HG02840 (cell line): ENCODE measurements around the gene ZNF594.
"Not testable (repeated sequence)": the region's sequence is repeated elsewhere in the genome, so short reads cannot be mapped to it uniquely, and the experiment has no call there.

ENCODE experiments used
- ATAC-seq: cut with Tn5 transposase; IDR thresholded peaks from one replicate; pipeline ENCODE4 v1.9.1; 2021; ENCODE audit warnings: mild to moderate bottlenecking, moderate library complexity, moderate number of reproducible peaks; ENCODE audit not compliant: unreplicated experiment, low FRiP score

Gene ZNF594

GRCh38 chr17:5203178-5203907 is 11.7 kb upstream of the ZNF594 start:
- ATAC-seq, result no peak

GRCh38 chr17:5201011-5201410 is 9.3 kb upstream of the ZNF594 start:
- no peak for ATAC-seq

- no peak for ATAC-seq
Observed at GRCh38 chr17:5200360-5200759, 8.7 kb upstream of the ZNF594 start.

GRCh38 chr17:5198472-5198871 is 6.8 kb upstream of the ZNF594 start:
- no peak for ATAC-seq

GRCh38 chr17:5194346-5194745 is 2.7 kb upstream of the ZNF594 start:
- ATAC-seq, result no peak

GRCh38 chr17:5184288-5184687 is 7.4 kb downstream of the ZNF594 start:
- ATAC-seq, result no peak

GRCh38 chr17:5183410-5183793 is 8.3 kb downstream of the ZNF594 start:
- ATAC-seq, result no peak

GRCh38 chr17:5182597-5183409 is 8.9 kb downstream of the ZNF594 start:
- no peak for ATAC-seq

- no peak for ATAC-seq
Observed at GRCh38 chr17:5181509-5182305, 10.0 kb downstream of the ZNF594 start.

GRCh38 chr17:5179003-5179402 is 12.7 kb downstream of the ZNF594 start:
- no peak for ATAC-seq

GRCh38 chr17:5175027-5175426 is 16.6 kb downstream of the ZNF594 start:
- not testable (repeated sequence) for ATAC-seq

- ATAC-seq, result not testable (repeated sequence)
Observed at GRCh38 chr17:5165791-5166564, 25.7 kb downstream of the ZNF594 start.

GRCh38 chr17:5164436-5164835 is 27.2 kb downstream of the ZNF594 start:
- ATAC-seq, result no peak

- ATAC-seq, result not testable (repeated sequence)
Observed at GRCh38 chr17:5161793-5162192, 29.9 kb downstream of the ZNF594 start.

GRCh38 chr17:5160702-5161101 is 31.0 kb downstream of the ZNF594 start:
- not testable (repeated sequence) for ATAC-seq

GRCh38 chr17:5146122-5146521 is 45.5 kb downstream of the ZNF594 start:
- not testable (repeated sequence) for ATAC-seq

- not testable (repeated sequence) for ATAC-seq
Observed at GRCh38 chr17:5142877-5143276, 48.8 kb downstream of the ZNF594 start.

GRCh38 chr17:5139458-5139732 is 52.3 kb downstream of the ZNF594 start:
- no peak for ATAC-seq

GRCh38 chr17:5138616-5139457 is 52.8 kb downstream of the ZNF594 start:
- no peak for ATAC-seq

GRCh38 chr17:5138198-5138544 is 53.5 kb downstream of the ZNF594 start:
- ATAC-seq, result not testable (repeated sequence)
